Measurements from ENCODE around the gene FAM107B.

GRCh38 chr10:14742815-14743214 is 31.9 kb downstream of the FAM107B start:
- TF ChIP-seq POLR2A (IDR thresholded peaks at IDR 0.05; ENCODE audit: low read depth, low read length) (no peak), CTCF (IDR thresholded peaks at IDR 0.05; ENCODE audit: extremely low read depth in 1 of 2, insufficient read depth in 1 of 2, low read depth in 1 of 2, low read length in 2 of 2) (no peak)

All from endothelial cell of umbilical vein (primary cell).